ENCODE measurements around the gene LLGL1. TPM values are rescaled to one million over a fixed set of nuclear protein-coding genes. Genes with fewer than 3 reads are reported as not detected.

LLGL1 gene
- total RNA-seq, 1 experiment from 2014 or later: 65.0 TPM

DNA sequence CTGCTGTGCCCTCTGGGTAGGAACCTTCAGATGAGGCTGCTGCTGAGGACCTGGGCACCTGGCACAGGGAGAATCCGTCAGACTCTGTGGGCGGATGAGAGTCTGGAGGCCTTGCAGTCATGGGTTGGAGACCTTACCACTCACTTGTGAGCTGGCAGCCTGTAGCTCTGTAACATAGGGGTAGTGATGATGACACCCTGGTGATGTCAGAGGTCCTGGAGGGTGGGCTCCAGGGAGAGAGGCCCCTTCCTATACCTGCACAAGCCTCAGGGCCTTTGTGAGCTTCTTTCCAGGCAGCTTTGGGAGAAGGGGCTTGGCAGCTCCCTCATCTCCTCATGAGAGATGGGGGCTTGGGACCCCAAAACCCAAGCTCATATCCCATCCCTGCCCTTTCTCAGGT is 36.7 kb downstream of the LLGL1 start:
- Histone ChIP-seq H3K23me2 (ENCODE audit: insufficient read length, low read depth, low read length, poor library complexity, severe bottlenecking) (peaks cover 12% of the 10 kb centered on the region), H3K4me1 (ENCODE audit: insufficient read depth, low read length) (no peaks in the 10 kb centered on the region), H3K79me2 (ENCODE audit: insufficient read depth, low read length) (no peaks in the 10 kb centered on the region), H2BK15ac (ENCODE audit: low read depth, low read length) (no peak overlapping the region), H3K9me3 (ENCODE audit: control insufficient read depth, low read depth, low read length) (no peaks in the 10 kb centered on the region), H3K23ac (ENCODE audit: insufficient read length, low read depth, low read length) (no peak overlapping the region), H3K18ac (ENCODE audit: insufficient read length, low read depth, low read length) (no peak overlapping the region), H2AFZ (ENCODE audit: low read length) (no peak overlapping the region), H3K27ac (ENCODE audit: insufficient read length, low read depth, low read length) (no peak overlapping the region), H2BK120ac (ENCODE audit: low read depth, low read length, poor library complexity, severe bottlenecking) (no peak overlapping the region), H3K4me2 (ENCODE audit: insufficient read depth, insufficient read length, low read length) (no peak overlapping the region), H2BK12ac (ENCODE audit: insufficient read length, low read depth, low read length) (no peak overlapping the region), H2BK20ac (ENCODE audit: low read depth, low read length, poor library complexity, severe bottlenecking) (no peak overlapping the region), H3K27me3 (ENCODE audit: insufficient read depth, low read length) (no peaks in the 10 kb centered on the region), H4K91ac (ENCODE audit: insufficient read length, low read depth, low read length) (no peak overlapping the region), H2AK5ac (ENCODE audit: insufficient read length, low read length) (no peak overlapping the region), H2BK5ac (ENCODE audit: insufficient read length, low read length) (no peak overlapping the region), H4K8ac (replicated peaks; ENCODE audit: insufficient read length, low read depth, low read length) (no peak overlapping the region), H3K14ac (ENCODE audit: insufficient read depth, low read length) (no peak overlapping the region), H3K79me1 (ENCODE audit: insufficient read depth, low read depth, low read length, poor library complexity, severe bottlenecking) (no peaks in the 10 kb centered on the region), H3K4ac (ENCODE audit: low read depth, low read length) (no peak overlapping the region), H4K5ac (ENCODE audit: insufficient read length, low read depth, low read length) (no peak overlapping the region), H4K20me1 (ENCODE audit: control insufficient read depth, insufficient read depth, insufficient read length) (no peaks in the 10 kb centered on the region), H3K56ac (ENCODE audit: insufficient read length, low read depth, low read length) (no peak overlapping the region), H3T11ph (ENCODE audit: low read length) (no peak overlapping the region), H3K9ac (ENCODE audit: extremely low read depth, insufficient read length, low read length) (no peak overlapping the region)
- DNase-seq: no peak
- Mint-ChIP-seq H3K4me1 (peaks cover 16 to 26% of the 10 kb centered on the region in 2 experiments), H3K9me3 (no peaks in the 10 kb centered on the region), H3K4me3 (peak overlapping the region; percentile 78 to 85; a peak in 3 of 5 replicates), H3K27ac (no peak overlapping the region), H3K36me3 (ENCODE audit: insufficient read depth in 1 of 3, low read depth in 3 of 3) (peaks cover 4 to 17% (median 12%) of the 10 kb centered on the region in 3 experiments), H3K27me3 (ENCODE audit: low read depth) (no peaks in the 10 kb centered on the region; the same call in 1 of the 2 replicates)
- TF ChIP-seq, protein P1, sequence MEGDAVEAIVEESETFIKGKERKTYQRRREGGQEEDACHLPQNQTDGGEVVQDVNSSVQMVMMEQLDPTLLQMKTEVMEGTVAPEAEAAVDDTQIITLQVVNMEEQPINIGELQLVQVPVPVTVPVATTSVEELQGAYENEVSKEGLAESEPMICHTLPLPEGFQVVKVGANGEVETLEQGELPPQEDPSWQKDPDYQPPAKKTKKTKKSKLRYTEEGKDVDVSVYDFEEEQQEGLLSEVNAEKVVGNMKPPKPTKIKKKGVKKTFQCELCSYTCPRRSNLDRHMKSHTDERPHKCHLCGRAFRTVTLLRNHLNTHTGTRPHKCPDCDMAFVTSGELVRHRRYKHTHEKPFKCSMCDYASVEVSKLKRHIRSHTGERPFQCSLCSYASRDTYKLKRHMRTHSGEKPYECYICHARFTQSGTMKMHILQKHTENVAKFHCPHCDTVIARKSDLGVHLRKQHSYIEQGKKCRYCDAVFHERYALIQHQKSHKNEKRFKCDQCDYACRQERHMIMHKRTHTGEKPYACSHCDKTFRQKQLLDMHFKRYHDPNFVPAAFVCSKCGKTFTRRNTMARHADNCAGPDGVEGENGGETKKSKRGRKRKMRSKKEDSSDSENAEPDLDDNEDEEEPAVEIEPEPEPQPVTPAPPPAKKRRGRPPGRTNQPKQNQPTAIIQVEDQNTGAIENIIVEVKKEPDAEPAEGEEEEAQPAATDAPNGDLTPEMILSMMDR (conservative IDR thresholded peaks at IDR 0.05): no peak
- no CpG with 5 or more reads among the region's 2 CpGs for WGBS (ENCODE audit: extremely low coverage, insufficient read length, low lambda C conversion rate)

Data from H9 (cell line).